WTC11 (cell line): ENCODE results near the gene TNN. TPM values are rescaled to one million over a fixed set of nuclear protein-coding genes. Genes with fewer than 3 reads are reported as not detected.

Experiments
- ATAC-seq: fragments of 200-7000 bp; cut with Tn5 transposase; 2 replicates; pipeline ENCODE4 v1.10.0; 2021; ENCODE audit warnings: mild to moderate bottlenecking, moderate library complexity
- CTCF ChIA-PET: fragments of 300-600 bp; sonication (Branson Sonifier 250); formaldehyde crosslinking; loops from one replicate; lab custom pipeline; 2021; ENCODE audit warnings: antibody characterized with exemption; lab: Charles Lee
- POLR2A ChIA-PET: fragments of 350-600 bp; sonication (Branson Sonifier 250); formaldehyde crosslinking; loops from one replicate; lab custom pipeline; 2021; ENCODE audit warnings: antibody characterized with exemption; lab: Charles Lee
- DNase-seq: peaks from one replicate; pipeline ENCODE4 v3.0.0; 2021; ENCODE audit warnings: low spot score
- H3K27ac Mint-ChIP-seq: 2 replicates; pipeline ENCODE4 v1.8.0; 2021; ENCODE audit warnings: mixed read lengths
- H3K27me3 Mint-ChIP-seq: 2 replicates; pipeline ENCODE4 v1.8.0; 2021; ENCODE audit warnings: low read depth, mild to moderate bottlenecking, moderate library complexity, mixed read lengths
- H3K36me3 Mint-ChIP-seq: 2 replicates; pipeline ENCODE4 v1.8.0; 2021; ENCODE audit warnings: mixed read lengths
- H3K4me1 Mint-ChIP-seq: 2 replicates; pipeline ENCODE4 v1.8.0; 2022; ENCODE audit warnings: mixed read lengths
- H3K4me3 Mint-ChIP-seq: 2 replicates; pipeline ENCODE4 v1.8.0; 2021; ENCODE audit warnings: mild to moderate bottlenecking, moderate library complexity, mixed read lengths
- H3K9me3 Mint-ChIP-seq: 2 replicates; pipeline ENCODE4 v1.8.0; 2021; ENCODE audit warnings: mixed read lengths
- AR ChIP-seq: fragments of 250-450 bp; sonication (Bioruptor Pico); IDR thresholded peaks from 2 replicates; pipeline ENCODE4 v1.9.0; 2021; ENCODE audit warnings: mild to moderate bottlenecking
- ATF1 ChIP-seq: sonication (generic); formaldehyde crosslinking; IDR thresholded peaks from 2 replicates; pipeline ENCODE4 v1.8.1; 2023; ENCODE audit warnings: mild to moderate bottlenecking, moderate library complexity, missing genetic modification reagents
- ATF3 ChIP-seq: sonication (generic); formaldehyde crosslinking; conservative IDR thresholded peaks from 2 replicates; pipeline ENCODE4 v1.8.1; 2022; ENCODE audit warnings: mild to moderate bottlenecking, missing genetic modification reagents
- ATF6 ChIP-seq: sonication (generic); formaldehyde crosslinking; IDR thresholded peaks from 2 replicates; pipeline ENCODE4 v1.8.1; 2023; ENCODE audit warnings: mild to moderate bottlenecking, missing genetic modification reagents
- ESRRA ChIP-seq: sonication (generic); formaldehyde crosslinking; IDR thresholded peaks from 2 replicates; pipeline ENCODE4 v1.8.1; 2022; ENCODE audit warnings: mild to moderate bottlenecking, missing genetic modification reagents, borderline replicate concordance
- ETV6 ChIP-seq: sonication (generic); formaldehyde crosslinking; IDR thresholded peaks from 2 replicates; pipeline ENCODE4 v1.8.1; 2022; ENCODE audit warnings: mild to moderate bottlenecking, missing genetic modification reagents
- GABPB1 ChIP-seq: sonication (generic); formaldehyde crosslinking; IDR thresholded peaks from 2 replicates; pipeline ENCODE4 v1.8.1; 2023; ENCODE audit warnings: mild to moderate bottlenecking, missing genetic modification reagents
- GTF2I ChIP-seq: fragments of 250-450 bp; sonication (Bioruptor Pico); conservative IDR thresholded peaks from 2 replicates; pipeline ENCODE4 v1.4.0; 2021; ENCODE audit warnings: mild to moderate bottlenecking
- HMGXB4 ChIP-seq: sonication (generic); formaldehyde crosslinking; IDR thresholded peaks from 2 replicates; pipeline ENCODE4 v1.8.1; 2023; ENCODE audit warnings: mild to moderate bottlenecking, moderate library complexity, missing genetic modification reagents
- MLX ChIP-seq: sonication (generic); formaldehyde crosslinking; IDR thresholded peaks from 2 replicates; pipeline ENCODE4 v1.8.1; 2023; ENCODE audit warnings: mild to moderate bottlenecking, missing genetic modification reagents, moderate library complexity
- NFATC4 ChIP-seq: fragments of 250-450 bp; sonication (Bioruptor Pico); IDR thresholded peaks from 2 replicates; pipeline ENCODE4 v1.9.0; 2021; ENCODE audit warnings: mild to moderate bottlenecking
- NR2C2 ChIP-seq: sonication (generic); formaldehyde crosslinking; IDR thresholded peaks from 2 replicates; pipeline ENCODE4 v1.8.0; 2022; ENCODE audit warnings: mild to moderate bottlenecking, missing genetic modification reagents
- RORB ChIP-seq: fragments of 250-450 bp; sonication (Bioruptor Pico); IDR thresholded peaks from 2 replicates; pipeline ENCODE4 v1.9.0; 2021; ENCODE audit warnings: mild to moderate bottlenecking
- SOX15 ChIP-seq: fragments of 250-450 bp; sonication (Bioruptor Pico); IDR thresholded peaks from 2 replicates; pipeline ENCODE4 v1.9.0; 2021; ENCODE audit warnings: mild to moderate bottlenecking
- TEAD1 ChIP-seq: sonication (generic); formaldehyde crosslinking; IDR thresholded peaks from 2 replicates; pipeline ENCODE4 v1.8.0; 2022; ENCODE audit warnings: mild to moderate bottlenecking, missing genetic modification reagents
- ZNF219 ChIP-seq: sonication (generic); formaldehyde crosslinking; IDR thresholded peaks from 2 replicates; pipeline ENCODE4 v1.8.0; 2023; ENCODE audit warnings: missing genetic modification reagents, mild to moderate bottlenecking, borderline replicate concordance
- ZNF232 ChIP-seq: sonication (generic); formaldehyde crosslinking; IDR thresholded peaks from 2 replicates; pipeline ENCODE4 v1.8.0; 2022; ENCODE audit warnings: mild to moderate bottlenecking, missing genetic modification reagents
- ZNF281 ChIP-seq: sonication (generic); formaldehyde crosslinking; IDR thresholded peaks from 2 replicates; pipeline ENCODE4 v1.8.0; 2023; ENCODE audit warnings: mild to moderate bottlenecking, missing genetic modification reagents
- ZNF671 ChIP-seq: fragments of 250-450 bp; sonication (Bioruptor Pico); IDR thresholded peaks from 2 replicates; pipeline ENCODE4 v1.8.0; 2021; ENCODE audit warnings: mild to moderate bottlenecking
- total RNA-seq: library from RNA; stranded (reverse); gene quantifications from 3 replicates; pipeline ENCODE4 v1.2.3, GENCODE V29; 2021
- TF ChIP-seq, protein P1 (sequence below): sonication (generic); formaldehyde crosslinking; IDR thresholded peaks from 2 replicates; pipeline ENCODE4 v1.8.1; 2023; ENCODE audit warnings: mild to moderate bottlenecking, missing genetic modification reagents

TNN gene
- total RNA-seq, 1 experiment from 2014 or later = 0.44 TPM

- no peak for DNase-seq
- POLR2A ChIA-PET = interaction anchor here (0.7 to 1.4 kb wide), 4 partner anchors 11 to 102 kb away, joined by 3 to 8 read pairs (median 5); partner anchors contain the start of gene MRPS14
- ATAC-seq = no peak
- H3K36me3 Mint-ChIP-seq = no peaks in the 10 kb centered on the region
- CTCF ChIA-PET = interaction anchor here (0.5 to 8.0 kb wide), 63 partner anchors 9 to 862 kb away, joined by 3 to 110 read pairs (median 4); partner anchors contain the start of genes CACYBP, MRPS14 and TNN
- peaks cover 3% of the 10 kb centered on the region; the same call in 1 of the 2 replicates for H3K9me3 Mint-ChIP-seq
- TF ChIP-seq ZNF219 (no peak), ATF3 (CRISPR knock-in tag) (no peak), ZNF281 (CRISPR knock-in tag) (no peak), NR2C2 (CRISPR knock-in tag) (no peak), ZNF232 (CRISPR knock-in tag) (no peak), AR (no peak), ETV6 (CRISPR knock-in tag) (no peak), ATF1 (no peak), ZNF671 (CRISPR knock-in tag) (no peak), GABPB1 (CRISPR knock-in tag) (no peak), TEAD1 (CRISPR knock-in tag) (no peak), HMGXB4 (no peak), GTF2I (CRISPR knock-in tag) (no peak), NFATC4 (no peak), RORB (CRISPR knock-in tag) (no peak), ATF6 (no peak), ESRRA (CRISPR knock-in tag) (no peak), MLX (CRISPR knock-in tag) (no peak), SOX15 (no peak)
- TF ChIP-seq, protein P1, sequence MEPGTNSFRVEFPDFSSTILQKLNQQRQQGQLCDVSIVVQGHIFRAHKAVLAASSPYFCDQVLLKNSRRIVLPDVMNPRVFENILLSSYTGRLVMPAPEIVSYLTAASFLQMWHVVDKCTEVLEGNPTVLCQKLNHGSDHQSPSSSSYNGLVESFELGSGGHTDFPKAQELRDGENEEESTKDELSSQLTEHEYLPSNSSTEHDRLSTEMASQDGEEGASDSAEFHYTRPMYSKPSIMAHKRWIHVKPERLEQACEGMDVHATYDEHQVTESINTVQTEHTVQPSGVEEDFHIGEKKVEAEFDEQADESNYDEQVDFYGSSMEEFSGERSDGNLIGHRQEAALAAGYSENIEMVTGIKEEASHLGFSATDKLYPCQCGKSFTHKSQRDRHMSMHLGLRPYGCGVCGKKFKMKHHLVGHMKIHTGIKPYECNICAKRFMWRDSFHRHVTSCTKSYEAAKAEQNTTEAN = no peak
- TF ChIP-seq, all 79 proteins: peak for 0
- Mint-ChIP-seq H3K4me3 (no peak overlapping the region), H3K27ac (0 out of 2 replicates have a peak overlapping the region, but pooled peaks have one; percentile 51), H3K4me1 (peaks cover 23% of the 10 kb centered on the region), H3K27me3 (no peaks in the 10 kb centered on the region)
These were observed 57.2 kb downstream of the TNN start for GRCh38 chr1:175124861-175125260.
